H9 (cell line): ENCODE measurements around the gene ZFPM1. TPM values are rescaled to one million over a fixed set of nuclear protein-coding genes. Genes with fewer than 3 reads are reported as not detected.

ENCODE experiments used
- DNase-seq: peaks from one replicate; pipeline ENCODE4 v3.0.0-alpha.2; 2017
- H2AFZ ChIP-seq: one replicate; pipeline ENCODE4 v1.6.1; 2013; ENCODE audit warnings: mild to moderate bottlenecking, low read length, control low read depth, moderate library complexity
- H2AK5ac ChIP-seq: 2 replicates; pipeline ENCODE4 v1.6.1; 2013; ENCODE audit warnings: low read length, control low read depth, mixed read lengths; ENCODE audit not compliant: insufficient read length
- H2BK120ac ChIP-seq: one replicate; pipeline ENCODE4 v1.6.1; 2013; ENCODE audit warnings: low read depth, mild to moderate bottlenecking, low read length, control low read depth, inconsistent platforms; ENCODE audit not compliant: poor library complexity, severe bottlenecking
- H2BK12ac ChIP-seq: 2 replicates; pipeline ENCODE4 v1.6.1; 2013; ENCODE audit warnings: low read length, control low read depth, mixed read lengths, low read depth; ENCODE audit not compliant: insufficient read length
- H2BK15ac ChIP-seq: 2 replicates; pipeline ENCODE4 v1.6.1; 2013; ENCODE audit warnings: low read depth, low read length, control low read depth
- H2BK20ac ChIP-seq: one replicate; pipeline ENCODE4 v1.6.1; 2013; ENCODE audit warnings: low read depth, mild to moderate bottlenecking, low read length, control low read depth, inconsistent platforms; ENCODE audit not compliant: poor library complexity, severe bottlenecking
- H2BK5ac ChIP-seq: 2 replicates; pipeline ENCODE4 v1.6.1; 2013; ENCODE audit warnings: low read length, control low read depth, mixed read lengths; ENCODE audit not compliant: insufficient read length
- H3K14ac ChIP-seq: 2 replicates; pipeline ENCODE4 v1.6.1; 2013; ENCODE audit warnings: low read length, control low read depth; ENCODE audit not compliant: insufficient read depth
- H3K18ac ChIP-seq: 2 replicates; pipeline ENCODE4 v1.6.1; 2013; ENCODE audit warnings: low read depth, mild to moderate bottlenecking, mixed read lengths, low read length, control low read depth; ENCODE audit not compliant: insufficient read length
- H3K23ac ChIP-seq: 2 replicates; pipeline ENCODE4 v1.6.1; 2013; ENCODE audit warnings: low read length, control low read depth, mixed read lengths, low read depth; ENCODE audit not compliant: insufficient read length
- H3K23me2 ChIP-seq: 2 replicates; pipeline ENCODE4 v1.6.1; 2013; ENCODE audit warnings: low read depth, mild to moderate bottlenecking, mixed read lengths, low read length, control low read depth; ENCODE audit not compliant: insufficient read length, poor library complexity, severe bottlenecking
- H3K27ac ChIP-seq: 2 replicates; pipeline ENCODE4 v1.5.1; 2013; ENCODE audit warnings: low read length, control low read depth, mixed read lengths, low read depth; ENCODE audit not compliant: insufficient read length
- H3K27me3 ChIP-seq: 2 replicates; pipeline ENCODE4 v1.6.1; 2013; ENCODE audit warnings: low read length, control low read depth, inconsistent platforms; ENCODE audit not compliant: insufficient read depth
- H3K4ac ChIP-seq: 2 replicates; pipeline ENCODE4 v1.6.1; 2013; ENCODE audit warnings: low read depth, mild to moderate bottlenecking, control low read depth, inconsistent platforms, low read length, moderate library complexity
- H3K4me1 ChIP-seq: 2 replicates; pipeline ENCODE4 v1.6.1; 2013; ENCODE audit warnings: low read length, control low read depth, inconsistent platforms; ENCODE audit not compliant: insufficient read depth
- H3K4me2 ChIP-seq: 2 replicates; pipeline ENCODE4 v1.6.1; 2013; ENCODE audit warnings: low read length, control low read depth, mixed read lengths; ENCODE audit not compliant: insufficient read length, insufficient read depth
- H3K56ac ChIP-seq: 2 replicates; pipeline ENCODE4 v1.6.1; 2013; ENCODE audit warnings: low read depth, mild to moderate bottlenecking, mixed read lengths, low read length, control low read depth; ENCODE audit not compliant: insufficient read length
- H3K79me1 ChIP-seq: 2 replicates; pipeline ENCODE4 v1.6.1; 2013; ENCODE audit warnings: low read depth, mild to moderate bottlenecking, moderate library complexity, low read length, control low read depth, inconsistent platforms; ENCODE audit not compliant: insufficient read depth, poor library complexity, severe bottlenecking
- H3K79me2 ChIP-seq: 2 replicates; pipeline ENCODE4 v1.6.1; 2013; ENCODE audit warnings: low read length, control low read depth, inconsistent platforms; ENCODE audit not compliant: insufficient read depth
- H3K9ac ChIP-seq: 2 replicates; pipeline ENCODE4 v1.6.1; 2013; ENCODE audit warnings: low read length, control low read depth, mixed read lengths; ENCODE audit not compliant: insufficient read length; ENCODE audit errors: extremely low read depth
- H3K9me3 ChIP-seq: one replicate; pipeline ENCODE4 v1.6.1; 2013; ENCODE audit warnings: low read depth, low read length, inconsistent platforms; ENCODE audit not compliant: control insufficient read depth
- H3T11ph ChIP-seq: one replicate; pipeline ENCODE4 v1.6.1; 2013; ENCODE audit warnings: mild to moderate bottlenecking, low read length, control low read depth, inconsistent platforms
- H4K20me1 ChIP-seq: one replicate; pipeline ENCODE4 v1.6.1; 2013; ENCODE audit not compliant: control insufficient read depth, insufficient read length, insufficient read depth
- H4K5ac ChIP-seq: 2 replicates; pipeline ENCODE4 v1.6.1; 2013; ENCODE audit warnings: low read depth, mild to moderate bottlenecking, mixed read lengths, low read length, control low read depth; ENCODE audit not compliant: insufficient read length
- H4K8ac ChIP-seq: replicated peaks from 2 replicates; pipeline ENCODE4 v1.6.1; 2013; ENCODE audit warnings: low read length, control low read depth, mixed read lengths, low read depth; ENCODE audit not compliant: insufficient read length
- H4K91ac ChIP-seq: 2 replicates; pipeline ENCODE4 v1.6.1; 2013; ENCODE audit warnings: low read depth, mild to moderate bottlenecking, moderate library complexity, mixed read lengths, low read length, control low read depth; ENCODE audit not compliant: insufficient read length
- H3K27ac Mint-ChIP-seq, 3 experiments: 2 replicates in 2 of 3; 3 replicates in 1 of 3; pipeline ENCODE4 v1.8.0; 2020 to 2021; ENCODE audit warnings: mixed read lengths in 3 of 3, mild to moderate bottlenecking in 1 of 3, moderate library complexity in 1 of 3
- H3K27me3 Mint-ChIP-seq: 2 replicates; pipeline ENCODE4 v1.8.0; 2021; ENCODE audit warnings: low read depth, mild to moderate bottlenecking, moderate library complexity, mixed read lengths
- H3K36me3 Mint-ChIP-seq, 3 experiments: 2 replicates in 2 of 3; 3 replicates in 1 of 3; pipeline ENCODE4 v1.8.0; 2020 to 2021; ENCODE audit warnings: low read depth in 3 of 3, mixed read lengths in 3 of 3; ENCODE audit not compliant: insufficient read depth in 1 of 3
- H3K4me1 Mint-ChIP-seq, 2 experiments: 2 replicates each; pipeline ENCODE4 v1.8.0; 2020; ENCODE audit warnings: mixed read lengths in 2 of 2
- H3K4me3 Mint-ChIP-seq, 2 experiments: 2 replicates in 1 of 2; 3 replicates in 1 of 2; pipeline ENCODE4 v1.8.0; 2020 to 2021; ENCODE audit warnings: mild to moderate bottlenecking in 2 of 2, mixed read lengths in 2 of 2, moderate library complexity in 1 of 2
- H3K9me3 Mint-ChIP-seq, 2 experiments: 2 replicates in 1 of 2; 3 replicates in 1 of 2; pipeline ENCODE4 v1.8.0; 2020; ENCODE audit warnings: mild to moderate bottlenecking in 2 of 2, mixed read lengths in 2 of 2, moderate library complexity in 1 of 2
- CTCF ChIP-seq: fragments of 200-600 bp; sonication (generic); conservative IDR thresholded peaks from 3 replicates; pipeline ENCODE4 v1.8.0; 2021; ENCODE audit warnings: antibody characterized with exemption, mild to moderate bottlenecking
- WGBS: extraction: QIAGEN DNeasy Blood & Tissue Kit; methylation state at CpG from one replicate; pipeline ENCODE4 v1.1.7; 2013; ENCODE audit warnings: missing lambda C conversion rate, low lambda C conversion rate, mixed read lengths; ENCODE audit not compliant: insufficient read length; ENCODE audit errors: extremely low coverage; 5-methylcytosine and 5-hydroxymethylcytosine counted together
- total RNA-seq: library from RNA; stranded (reverse); gene quantifications from 2 replicates; pipeline ENCODE4 v1.2.1, GENCODE V29; 2021

ZFPM1 gene
- total RNA-seq, 1 experiment from 2014 or later = 3.6 TPM

- Histone ChIP-seq H3K9me3 (no peaks in the 10 kb centered on the region), H4K20me1 (no peaks in the 10 kb centered on the region), H3T11ph (no peak overlapping the region), H3K27ac (no peak overlapping the region), H2BK15ac (no peak overlapping the region), H3K23ac (no peak overlapping the region), H2BK12ac (no peak overlapping the region), H3K79me2 (no peaks in the 10 kb centered on the region), H4K91ac (no peak overlapping the region), H2AK5ac (no peak overlapping the region), H2BK120ac (no peak overlapping the region), H3K4me2 (no peak overlapping the region), H3K27me3 (no peaks in the 10 kb centered on the region), H3K9ac (no peak overlapping the region), H4K8ac (no peak overlapping the region), H2BK20ac (no peak overlapping the region), H4K5ac (no peak overlapping the region), H3K14ac (no peak overlapping the region), H2AFZ (no peak overlapping the region), H2BK5ac (no peak overlapping the region), H3K79me1 (no peaks in the 10 kb centered on the region), H3K56ac (no peak overlapping the region), H3K4me1 (no peaks in the 10 kb centered on the region), H3K18ac (no peak overlapping the region), H3K23me2 (no peaks in the 10 kb centered on the region), H3K4ac (no peak overlapping the region)
- H3K4me3 Mint-ChIP-seq = no peak overlapping the region
- no peaks in the 10 kb centered on the region for H3K36me3 Mint-ChIP-seq
- H3K4me1 Mint-ChIP-seq = no peaks in the 10 kb centered on the region
- H3K9me3 Mint-ChIP-seq = no peaks in the 10 kb centered on the region
- no peak for TF ChIP-seq CTCF
- no peak overlapping the region for H3K27ac Mint-ChIP-seq
- no peak for DNase-seq
- WGBS = no CpG with 5 or more reads among the region's 34 CpGs
- no peaks in the 10 kb centered on the region; the same call in 1 of the 2 replicates for H3K27me3 Mint-ChIP-seq
These were observed 38.3 kb upstream of the ZFPM1 start for GRCh38 chr16:88414521-88415380.
